Measurements from ENCODE around the gene ISG20L2.

Gene ISG20L2

GRCh38 chr1:156727926-156728598 lies 504 bp downstream of the ISG20L2 start, which contains the start of gene METTL25B:
METTL25B (plus strand) TSS chr1:156728469; CDS start chr1:156729105, 636 bp downstream.
- Histone ChIP-seq H3K4me3 (ENCODE audit: low read length) (peak within 1 kb of the TSS; percentile 93), H3K36me3 (ENCODE audit: insufficient read depth, low read length) (peaks cover 22% of the 10 kb centered on the region), H3K27me3 (ENCODE audit: control insufficient read depth, insufficient read depth, low read length) (no peaks in the 10 kb centered on the region), H3K9me3 (replicated peaks; ENCODE audit: low read length) (no peaks in the 10 kb centered on the region), H3K4me2 (ENCODE audit: low read length) (peak within 1 kb of the TSS; percentile 95), H3K4me1 (ENCODE audit: control insufficient read depth, insufficient read depth, low read length) (peaks cover 33% of the 10 kb centered on the region), H3K9ac (ENCODE audit: low read depth, low read length) (peak within 1 kb of the TSS; percentile 98)

DNA sequence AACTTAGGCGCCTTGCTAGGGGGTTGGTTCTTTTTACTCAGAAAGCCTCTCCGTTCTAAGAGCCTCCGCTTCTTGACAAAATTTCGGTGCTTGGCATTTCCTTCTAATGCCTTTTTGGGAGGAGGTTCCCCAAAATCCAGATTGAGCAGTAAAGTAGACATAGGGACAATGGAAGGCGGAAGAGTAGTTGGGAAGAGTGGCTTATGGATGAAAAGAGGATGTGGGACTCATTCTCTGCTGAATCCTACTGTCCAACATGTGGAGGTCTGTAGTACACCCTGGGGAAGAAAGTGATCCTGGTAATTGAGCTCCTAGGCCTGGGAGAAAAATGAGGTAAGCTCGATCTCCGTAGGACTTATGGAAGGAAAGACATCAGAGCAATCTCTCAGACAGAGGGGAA lies 1.1 kb downstream of the ISG20L2 start:
- peaks cover 33% of the 10 kb centered on the region for H3K4me1 ChIP-seq (ENCODE audit: control insufficient read depth, insufficient read depth, low read length)

DNA sequence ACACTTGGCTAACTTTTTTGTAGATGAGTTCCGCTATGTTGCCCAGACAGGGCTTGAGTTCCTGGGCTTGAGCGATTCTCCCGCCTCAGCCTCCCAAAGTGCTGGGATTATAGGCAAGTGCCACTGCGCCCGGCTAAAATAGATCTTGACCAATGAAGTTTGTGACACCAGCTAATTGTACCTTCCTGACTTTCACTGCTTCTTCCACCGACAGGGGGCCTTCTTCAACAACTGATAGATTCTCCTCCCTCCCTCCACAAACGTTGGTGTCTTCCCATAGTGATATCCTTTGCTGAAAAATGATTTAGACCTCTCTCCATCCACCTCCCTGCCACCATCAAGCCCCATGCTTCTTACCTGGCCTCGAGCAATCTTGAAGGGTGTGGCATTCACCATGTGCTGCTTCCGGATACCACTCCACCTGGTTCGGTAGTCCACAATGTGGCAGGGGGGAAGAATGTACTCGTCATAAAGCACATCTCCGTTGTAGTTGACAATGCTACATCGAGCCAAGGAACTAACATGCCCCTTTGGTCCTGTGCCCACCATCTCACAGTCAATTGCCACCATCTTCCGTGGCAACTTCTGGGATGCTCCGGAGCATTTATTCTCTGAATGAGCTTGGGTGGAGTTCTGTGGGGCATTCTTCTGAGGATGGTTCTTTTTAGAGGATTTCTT lies 1.9 kb downstream of the ISG20L2 start:
- Histone ChIP-seq H3K9me3 (replicated peaks; ENCODE audit: low read length) (no peaks in the 10 kb centered on the region), H3K36me3 (ENCODE audit: insufficient read depth, low read length) (peaks cover 30% of the 10 kb centered on the region), H3K4me3 (ENCODE audit: low read length) (peak overlapping the region; percentile 93), H3K27me3 (ENCODE audit: control insufficient read depth, insufficient read depth, low read length) (no peaks in the 10 kb centered on the region), H3K4me1 (ENCODE audit: control insufficient read depth, insufficient read depth, low read length) (peaks cover 33% of the 10 kb centered on the region), H3K9ac (ENCODE audit: low read depth, low read length) (peak overlapping the region; percentile 94), H3K4me2 (ENCODE audit: low read length) (peak overlapping the region; percentile 80)

More for the DNA sequence above, 1.1 kb downstream of the ISG20L2 start:
- Histone ChIP-seq H3K9ac (ENCODE audit: low read depth, low read length) (peak overlapping the region; percentile 94), H3K4me2 (ENCODE audit: low read length) (peak overlapping the region; percentile 80), H3K36me3 (ENCODE audit: insufficient read depth, low read length) (peaks cover 26% of the 10 kb centered on the region), H3K9me3 (replicated peaks; ENCODE audit: low read length) (no peaks in the 10 kb centered on the region), H3K4me3 (ENCODE audit: low read length) (peak overlapping the region; percentile 93), H3K27me3 (ENCODE audit: control insufficient read depth, insufficient read depth, low read length) (no peaks in the 10 kb centered on the region)

DNA sequence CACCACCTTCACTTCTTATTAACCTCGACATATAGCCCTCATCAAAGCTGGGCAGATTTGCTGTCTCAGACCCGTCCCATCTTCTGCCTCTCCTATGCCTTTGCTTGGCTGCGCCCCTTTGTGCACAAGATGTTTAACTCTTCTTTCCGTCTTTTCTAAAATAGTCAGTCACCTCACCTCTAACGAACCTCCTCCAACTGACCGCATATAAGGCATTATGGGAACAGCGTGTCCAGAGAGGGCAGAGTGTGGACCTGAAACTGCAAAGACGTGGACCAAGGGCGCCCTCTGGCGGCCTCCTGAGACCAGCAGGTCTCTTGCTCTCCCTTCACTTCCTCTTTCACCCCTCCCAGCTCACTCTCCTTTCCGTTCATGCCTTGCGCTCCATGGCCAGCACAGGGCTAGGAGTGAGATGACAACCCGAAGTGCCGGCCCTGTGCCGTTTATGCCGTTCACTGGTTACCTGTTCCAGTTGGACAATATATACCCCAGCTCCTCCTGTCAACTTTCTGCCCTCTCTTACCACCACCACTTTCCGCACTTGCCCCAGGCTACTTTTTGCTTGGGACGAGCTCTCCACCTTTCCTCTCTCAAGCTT lies 2.8 kb downstream of the ISG20L2 start:
- Histone ChIP-seq H3K27me3 (ENCODE audit: control insufficient read depth, insufficient read depth, low read length) (no peaks in the 10 kb centered on the region), H3K9ac (ENCODE audit: low read depth, low read length) (peak overlapping the region; percentile 54), H3K9me3 (replicated peaks; ENCODE audit: low read length) (no peaks in the 10 kb centered on the region), H3K4me1 (ENCODE audit: control insufficient read depth, insufficient read depth, low read length) (peaks cover 33% of the 10 kb centered on the region), H3K36me3 (ENCODE audit: insufficient read depth, low read length) (peaks cover 39% of the 10 kb centered on the region), H3K4me3 (ENCODE audit: low read length) (peak overlapping the region; percentile 93), H3K4me2 (ENCODE audit: low read length) (peak overlapping the region; percentile 80)

DNA sequence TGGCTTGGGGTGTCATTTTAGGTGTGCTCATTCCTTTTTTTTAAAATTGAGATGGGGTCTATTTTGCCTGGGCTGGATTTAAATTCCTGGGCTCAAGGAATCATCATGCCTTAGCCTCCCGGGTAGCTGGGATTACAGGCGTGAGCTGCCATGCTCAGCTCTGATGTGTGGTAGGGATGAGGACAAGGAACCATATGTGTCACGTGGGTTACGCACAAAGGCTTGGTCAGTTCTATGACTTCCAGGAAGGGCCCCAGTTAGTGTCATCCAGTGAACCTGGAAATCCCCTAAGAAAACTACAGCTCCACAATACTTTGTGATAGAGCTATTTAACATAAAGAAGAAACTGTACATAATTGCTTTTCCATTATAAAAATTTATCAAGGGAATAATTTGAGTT lies 7.0 kb downstream of the ISG20L2 start:
- Histone ChIP-seq H3K9me3 (replicated peaks; ENCODE audit: low read length) (no peaks in the 10 kb centered on the region), H3K4me1 (ENCODE audit: control insufficient read depth, insufficient read depth, low read length) (peaks cover 14% of the 10 kb centered on the region), H3K27me3 (ENCODE audit: control insufficient read depth, insufficient read depth, low read length) (no peaks in the 10 kb centered on the region), H3K9ac (ENCODE audit: low read depth, low read length) (no peak overlapping the region), H3K36me3 (ENCODE audit: insufficient read depth, low read length) (peaks cover 42% of the 10 kb centered on the region), H3K4me3 (ENCODE audit: low read length) (no peak overlapping the region), H3K4me2 (ENCODE audit: low read length) (no peak overlapping the region)

- H3K4me1 ChIP-seq (ENCODE audit: control insufficient read depth, insufficient read depth, low read length), result peaks cover 10% of the 10 kb centered on the region
- H3K4me3 ChIP-seq (ENCODE audit: low read length), result no peak overlapping the region
- no peaks in the 10 kb centered on the region for H3K27me3 ChIP-seq (ENCODE audit: control insufficient read depth, insufficient read depth, low read length)
- H3K36me3 ChIP-seq (ENCODE audit: insufficient read depth, low read length), result peaks cover 42% of the 10 kb centered on the region
- no peak overlapping the region for H3K4me2 ChIP-seq (ENCODE audit: low read length)
- H3K9ac ChIP-seq (ENCODE audit: low read depth, low read length), result no peak overlapping the region
- H3K9me3 ChIP-seq (replicated peaks; ENCODE audit: low read length), result no peaks in the 10 kb centered on the region
Observed at GRCh38 chr1:156721131-156721530, 7.4 kb downstream of the ISG20L2 start.

DNA sequence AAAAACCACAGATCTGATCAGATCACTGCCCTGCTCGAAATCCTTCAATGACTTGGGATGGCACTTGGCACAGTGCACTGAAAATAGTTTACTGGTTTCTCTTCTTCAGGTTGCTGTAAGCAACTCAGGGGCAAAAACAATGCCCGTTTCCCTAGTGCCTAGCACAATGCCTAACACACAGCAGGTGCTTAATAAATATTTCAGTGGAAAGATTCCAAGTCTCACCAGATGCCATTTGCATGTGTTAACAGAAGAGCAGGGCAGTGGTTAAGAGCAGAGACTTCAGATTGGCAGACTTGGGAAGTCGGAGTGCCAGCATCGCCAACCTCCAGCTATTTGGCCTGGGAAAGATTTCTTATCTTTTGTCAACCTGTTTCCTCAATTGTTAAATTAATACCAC lies 11.2 kb downstream of the ISG20L2 start:
- Histone ChIP-seq H3K27me3 (ENCODE audit: control insufficient read depth, insufficient read depth, low read length) (no peaks in the 10 kb centered on the region), H3K36me3 (ENCODE audit: insufficient read depth, low read length) (peaks cover 16% of the 10 kb centered on the region), H3K4me3 (ENCODE audit: low read length) (no peak overlapping the region), H3K9ac (ENCODE audit: low read depth, low read length) (no peak overlapping the region), H3K9me3 (replicated peaks; ENCODE audit: low read length) (no peaks in the 10 kb centered on the region), H3K4me1 (ENCODE audit: control insufficient read depth, insufficient read depth, low read length) (no peaks in the 10 kb centered on the region), H3K4me2 (ENCODE audit: low read length) (no peak overlapping the region)

GRCh38 chr1:156714830-156715229 lies 13.7 kb downstream of the ISG20L2 start:
- H3K36me3 ChIP-seq (ENCODE audit: insufficient read depth, low read length), result no peaks in the 10 kb centered on the region

GRCh38 chr1:156712626-156713025 lies 15.9 kb downstream of the ISG20L2 start:
- H3K9me3 ChIP-seq (replicated peaks; ENCODE audit: low read length), result no peaks in the 10 kb centered on the region
- no peak overlapping the region for H3K4me2 ChIP-seq (ENCODE audit: low read length)
- H3K9ac ChIP-seq (ENCODE audit: low read depth, low read length), result no peak overlapping the region
- H3K27me3 ChIP-seq (ENCODE audit: control insufficient read depth, insufficient read depth, low read length), result no peaks in the 10 kb centered on the region
- peaks cover 17% of the 10 kb centered on the region for H3K4me1 ChIP-seq (ENCODE audit: control insufficient read depth, insufficient read depth, low read length)
- H3K4me3 ChIP-seq (ENCODE audit: low read length), result no peak overlapping the region
- H3K36me3 ChIP-seq (ENCODE audit: insufficient read depth, low read length), result no peaks in the 10 kb centered on the region

More at GRCh38 chr1:156714830-156715229, 13.7 kb downstream of the ISG20L2 start:
- Histone ChIP-seq H3K9me3 (replicated peaks; ENCODE audit: low read length) (no peaks in the 10 kb centered on the region), H3K27me3 (ENCODE audit: control insufficient read depth, insufficient read depth, low read length) (no peaks in the 10 kb centered on the region), H3K4me2 (ENCODE audit: low read length) (no peak overlapping the region), H3K9ac (ENCODE audit: low read depth, low read length) (no peak overlapping the region), H3K4me3 (ENCODE audit: low read length) (no peak overlapping the region), H3K4me1 (ENCODE audit: control insufficient read depth, insufficient read depth, low read length) (peaks cover 9% of the 10 kb centered on the region)

GRCh38 chr1:156711011-156711817 lies 17.4 kb downstream of the ISG20L2 start:
- no peak overlapping the region for H3K9ac ChIP-seq (ENCODE audit: low read depth, low read length)
- no peaks in the 10 kb centered on the region for H3K36me3 ChIP-seq (ENCODE audit: insufficient read depth, low read length)
- H3K4me1 ChIP-seq (ENCODE audit: control insufficient read depth, insufficient read depth, low read length), result peaks cover 27% of the 10 kb centered on the region
- H3K4me3 ChIP-seq (ENCODE audit: low read length), result no peak overlapping the region
- no peak overlapping the region for H3K4me2 ChIP-seq (ENCODE audit: low read length)
- peaks cover 3% of the 10 kb centered on the region for H3K27me3 ChIP-seq (ENCODE audit: control insufficient read depth, insufficient read depth, low read length)
- no peaks in the 10 kb centered on the region for H3K9me3 ChIP-seq (replicated peaks; ENCODE audit: low read length)

All from skeletal muscle satellite cell (primary cell).